Uterus (tissue), 2 donors: ENCODE measurements around the gene CCR5.

Experiments
- POLR2A ChIP-seq, 2 donors: fragments of 450-650 bp; IDR thresholded peaks; one replicate each; pipeline ENCODE4 v1.6.1; 2016; ENCODE audit warnings: antibody characterized with exemption in 2 of 2, mild to moderate bottlenecking in 1 of 2, moderate library complexity in 1 of 2
- TF ChIP-seq, protein P1 (sequence below), 4 experiments: fragments of 200-600 bp in 2 of 4; fragments of 450-650 bp in 2 of 4; sonication (generic) in 2 of 4; IDR thresholded peaks; one replicate each; pipeline ENCODE4 v1.5.1; 2016 to 2019; ENCODE audit warnings: antibody characterized with exemption in 4 of 4, mild to moderate bottlenecking in 2 of 4, moderate library complexity in 1 of 4

DNA sequence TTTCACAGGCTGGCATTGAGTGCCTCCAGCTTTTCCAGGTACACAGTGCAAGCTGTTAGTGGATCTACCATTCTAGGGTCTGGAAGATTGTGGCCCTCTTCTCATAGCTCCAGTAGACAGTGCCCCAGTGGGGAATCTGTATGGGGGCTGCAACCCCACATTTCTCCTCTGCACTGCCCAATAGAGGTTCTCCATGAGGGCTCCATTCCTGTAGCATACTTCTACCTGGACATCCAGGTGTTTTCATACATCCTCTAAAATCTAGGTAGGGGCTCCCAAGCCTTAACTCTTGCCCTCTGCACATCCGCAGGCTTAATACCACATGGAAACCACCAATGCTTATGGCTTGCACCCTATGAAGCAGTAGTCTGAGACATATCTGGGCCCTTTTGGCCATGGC, 31.9 kb upstream of the CCR5 start:
- TF ChIP-seq, protein P1, sequence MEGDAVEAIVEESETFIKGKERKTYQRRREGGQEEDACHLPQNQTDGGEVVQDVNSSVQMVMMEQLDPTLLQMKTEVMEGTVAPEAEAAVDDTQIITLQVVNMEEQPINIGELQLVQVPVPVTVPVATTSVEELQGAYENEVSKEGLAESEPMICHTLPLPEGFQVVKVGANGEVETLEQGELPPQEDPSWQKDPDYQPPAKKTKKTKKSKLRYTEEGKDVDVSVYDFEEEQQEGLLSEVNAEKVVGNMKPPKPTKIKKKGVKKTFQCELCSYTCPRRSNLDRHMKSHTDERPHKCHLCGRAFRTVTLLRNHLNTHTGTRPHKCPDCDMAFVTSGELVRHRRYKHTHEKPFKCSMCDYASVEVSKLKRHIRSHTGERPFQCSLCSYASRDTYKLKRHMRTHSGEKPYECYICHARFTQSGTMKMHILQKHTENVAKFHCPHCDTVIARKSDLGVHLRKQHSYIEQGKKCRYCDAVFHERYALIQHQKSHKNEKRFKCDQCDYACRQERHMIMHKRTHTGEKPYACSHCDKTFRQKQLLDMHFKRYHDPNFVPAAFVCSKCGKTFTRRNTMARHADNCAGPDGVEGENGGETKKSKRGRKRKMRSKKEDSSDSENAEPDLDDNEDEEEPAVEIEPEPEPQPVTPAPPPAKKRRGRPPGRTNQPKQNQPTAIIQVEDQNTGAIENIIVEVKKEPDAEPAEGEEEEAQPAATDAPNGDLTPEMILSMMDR (IDR thresholded peaks at IDR 0.05) = no peak
- no peak for TF ChIP-seq POLR2A (IDR thresholded peaks at IDR 0.05)
